HCT116 (cell line): ENCODE results near the gene CPT1B. TPM values are rescaled to one million over a fixed set of nuclear protein-coding genes. Genes with fewer than 3 reads are reported as not detected.

ENCODE experiments used
- ATAC-seq: fragments of 200-7000 bp; cut with Tn5 transposase; 2 replicates; pipeline ENCODE4 v1.9.1; 2020; ENCODE audit warnings: mild to moderate bottlenecking, moderate library complexity
- BruUV-seq: library from RNA; stranded (reverse); fragments of 400-500 nt; replicated peaks from 2 replicates; lab custom pipeline; 2021; lab: Mats Ljungman, UMichigan
- CTCF ChIA-PET: fragments of 300-600 bp; sonication (Branson Sonifier 250); formaldehyde crosslinking; loops from one replicate; lab custom pipeline; 2021; ENCODE audit warnings: antibody characterized with exemption; lab: Charles Lee
- POLR2A ChIA-PET: fragments of 300-600, 350-600 bp; sonication (Branson Sonifier 250); formaldehyde crosslinking; loops from one replicate; lab custom pipeline; 2021; ENCODE audit warnings: antibody characterized with exemption; lab: Charles Lee
- RAD21 ChIA-PET, 2 experiments: fragments of 300-600 bp; sonication (Branson Sonifier 250); formaldehyde crosslinking; loops; one replicate each; lab custom pipeline; 2023; ENCODE audit warnings: low total read pairs in 2 of 2; ENCODE audit not compliant: uncharacterized antibody in 2 of 2, unreplicated experiment in 2 of 2, low non-redundant PET in 1 of 2; lab: Charles Lee
- DNase-seq: peaks from one replicate; pipeline ENCODE4 v3.0.0-alpha.2; 2010; ENCODE audit warnings: low read depth, low spot score
- H2AFZ ChIP-seq: fragments of 200-600 bp; shearing (Covaris generic), sonication (generic); 2 replicates; pipeline ENCODE4 v1.6.1; 2017; ENCODE audit warnings: low read depth, mixed run types, mixed read lengths, antibody characterized with exemption, low read length; ENCODE audit not compliant: poor library complexity, severe bottlenecking
- H3K27ac ChIP-seq: 2 replicates; pipeline ENCODE4 v1.5.1; 2012; ENCODE audit warnings: low read depth, low read length
- H3K27me3 ChIP-seq: fragments of 200-600 bp; sonication (generic); 2 replicates; pipeline ENCODE4 v1.6.1; 2016; ENCODE audit warnings: mixed run types, low read length, mixed read lengths; ENCODE audit not compliant: insufficient read depth
- H3K36me3 ChIP-seq, 2 experiments: fragments of 200-500 bp in 1 of 2; fragments of 200-600 bp in 1 of 2; sonication (Bioruptor generic) in 1 of 2; sonication (generic) in 1 of 2; 2 replicates each; pipeline versions ENCODE4 v1.5.1 to v1.6.1; 2014 to 2016; ENCODE audit warnings: low read length in 2 of 2, inconsistent platforms in 1 of 2, mixed read lengths in 1 of 2, mixed run types in 1 of 2; ENCODE audit not compliant: insufficient read depth in 2 of 2, control insufficient read depth in 1 of 2
- H3K4me1 ChIP-seq, 2 experiments: fragments of 200-600 bp in 1 of 2; sonication (generic) in 1 of 2; 2 replicates each; pipeline versions ENCODE4 v1.5.1 to v1.6.1; 2012 to 2017; ENCODE audit warnings: low read length in 2 of 2, inconsistent platforms in 1 of 2, mild to moderate bottlenecking in 1 of 2, mixed read lengths in 1 of 2, mixed run types in 1 of 2, moderate library complexity in 1 of 2; ENCODE audit not compliant: insufficient read depth in 2 of 2, control insufficient read depth in 1 of 2
- H3K4me2 ChIP-seq: fragments of 200-600 bp; sonication (generic); 2 replicates; pipeline ENCODE4 v1.6.1; 2017; ENCODE audit warnings: mixed run types, low read length, mixed read lengths
- H3K4me3 ChIP-seq, 2 experiments: fragments of 200-600 bp in 1 of 2; sonication (generic) in 1 of 2; replicated peaks in 1 of 2; 2 replicates each; pipeline ENCODE4 v1.5.1; 2011 to 2016; ENCODE audit warnings: low read length in 2 of 2, control low read depth in 1 of 2, low read depth in 1 of 2, mild to moderate bottlenecking in 1 of 2, mixed read lengths in 1 of 2, mixed run types in 1 of 2
- H3K79me2 ChIP-seq: fragments of 200-600 bp; sonication (generic); 2 replicates; pipeline ENCODE4 v1.6.1; 2017; ENCODE audit warnings: mild to moderate bottlenecking, mixed run types, low read length, moderate library complexity, mixed read lengths; ENCODE audit not compliant: insufficient read depth
- H3K9ac ChIP-seq: fragments of 200-600 bp; sonication (generic); 2 replicates; pipeline ENCODE4 v1.6.1; 2016; ENCODE audit warnings: low read length, mixed read lengths
- H3K9me2 ChIP-seq: fragments of 200-600 bp; sonication (generic), shearing (Covaris generic); 2 replicates; pipeline ENCODE4 v1.6.1; 2017; ENCODE audit warnings: mixed run types, mild to moderate bottlenecking, moderate library complexity; ENCODE audit not compliant: insufficient read depth
- H3K9me3 ChIP-seq, 2 experiments: fragments of 200-500 bp in 1 of 2; fragments of 200-600 bp in 1 of 2; sonication (Bioruptor generic) in 1 of 2; sonication (generic) in 1 of 2; 2 replicates each; pipeline ENCODE4 v1.6.1; 2014 to 2017; ENCODE audit warnings: low read length in 2 of 2, mixed read lengths in 2 of 2, inconsistent platforms in 1 of 2, low read depth in 1 of 2, mild to moderate bottlenecking in 1 of 2, mixed run types in 1 of 2, moderate library complexity in 1 of 2; ENCODE audit not compliant: control insufficient read depth in 1 of 2, insufficient read depth in 1 of 2
- H4K20me1 ChIP-seq: fragments of 200-600 bp; sonication (generic), shearing (Covaris generic); 2 replicates; pipeline ENCODE4 v1.6.1; 2017; ENCODE audit warnings: mixed run types, mild to moderate bottlenecking, moderate library complexity; ENCODE audit not compliant: insufficient read depth
- ELF1 ChIP-seq: IDR thresholded peaks from 2 replicates; pipeline ENCODE4 v1.6.1; 2012; ENCODE audit warnings: low read depth, borderline replicate concordance
- EZH2 ChIP-seq: fragments of 200-600 bp; sonication (generic); IDR thresholded peaks from 2 replicates; pipeline ENCODE4 v1.6.1; 2017; ENCODE audit warnings: antibody characterized with exemption, mixed run types
- EZH2phosphoT487 ChIP-seq: fragments of 200-600 bp; IDR thresholded peaks from 2 replicates; pipeline ENCODE4 v1.6.1; 2018; ENCODE audit warnings: antibody characterized with exemption, borderline replicate concordance
- FOSL1 ChIP-seq: IDR thresholded peaks from 2 replicates; pipeline ENCODE4 v1.6.1; 2012; ENCODE audit warnings: low read depth
- JUND ChIP-seq: IDR thresholded peaks from 2 replicates; pipeline ENCODE4 v1.6.1; 2012
- RAD21 ChIP-seq: IDR thresholded peaks from 2 replicates; pipeline ENCODE4 v1.6.1; 2012; ENCODE audit warnings: low read depth, mild to moderate bottlenecking
- SP1 ChIP-seq: IDR thresholded peaks from 2 replicates; pipeline ENCODE4 v1.6.1; 2012; ENCODE audit warnings: low read depth
- TCF7L2 ChIP-seq: IDR thresholded peaks from 2 replicates; pipeline ENCODE4 v1.7.0; 2011; ENCODE audit warnings: borderline replicate concordance, inconsistent platforms; ENCODE audit not compliant: insufficient read depth, insufficient read length; ENCODE audit errors: extremely low read depth
- YY1 ChIP-seq: IDR thresholded peaks from 2 replicates; pipeline ENCODE4 v1.6.1; 2011; ENCODE audit warnings: low read length, low read depth, moderate library complexity, mild to moderate bottlenecking; ENCODE audit not compliant: insufficient replicate concordance; ENCODE audit errors: extremely low read depth
- ZFX ChIP-seq: fragments of 450-650 bp; IDR thresholded peaks from 2 replicates; pipeline ENCODE4 v1.6.1; 2017
- ZNF274 ChIP-seq: fragments of 200-500 bp; sonication (Bioruptor generic); IDR thresholded peaks from 2 replicates; pipeline ENCODE4 v1.6.1; 2014; ENCODE audit warnings: mild to moderate bottlenecking, low read depth, low read length, inconsistent platforms
- intact Hi-C: fragments of 100-400 bp; cut with micrococcal nuclease; formaldehyde crosslinking; loops from 2 replicates; pipeline ENCODE4 v1.10.0; 2022
- total RNA-seq: library from RNA; stranded (reverse); gene quantifications from one replicate; pipeline ENCODE4 v1.2.1, GENCODE V29; 2021; ENCODE audit not compliant: unreplicated experiment
- TF ChIP-seq, protein P1 (sequence below), 3 experiments: fragments of 200-600 bp in 1 of 3; sonication (generic) in 1 of 3; IDR thresholded peaks in 2 of 3; conservative IDR thresholded peaks in 1 of 3; 2 replicates each; pipeline ENCODE4 v1.5.1; 2012 to 2017; ENCODE audit warnings: low read depth in 2 of 3, low read length in 2 of 3, antibody characterized with exemption in 1 of 3, borderline replicate concordance in 1 of 3, control low read depth in 1 of 3, mild to moderate bottlenecking in 1 of 3, mixed read lengths in 1 of 3, mixed run types in 1 of 3, moderate library complexity in 1 of 3; ENCODE audit not compliant: insufficient read depth in 1 of 3
- TF ChIP-seq, protein P2 (sequence below): IDR thresholded peaks from 2 replicates; pipeline ENCODE4 v1.6.1; 2011; ENCODE audit warnings: mild to moderate bottlenecking, low read length, moderate library complexity; ENCODE audit not compliant: insufficient replicate concordance; ENCODE audit errors: extremely low read depth
- TF ChIP-seq, protein P3 (sequence below): IDR thresholded peaks from 2 replicates; pipeline ENCODE4 v1.6.1; 2012

Gene CPT1B
- total RNA-seq, 1 experiment from 2014 or later, result 35.1 TPM

DNA sequence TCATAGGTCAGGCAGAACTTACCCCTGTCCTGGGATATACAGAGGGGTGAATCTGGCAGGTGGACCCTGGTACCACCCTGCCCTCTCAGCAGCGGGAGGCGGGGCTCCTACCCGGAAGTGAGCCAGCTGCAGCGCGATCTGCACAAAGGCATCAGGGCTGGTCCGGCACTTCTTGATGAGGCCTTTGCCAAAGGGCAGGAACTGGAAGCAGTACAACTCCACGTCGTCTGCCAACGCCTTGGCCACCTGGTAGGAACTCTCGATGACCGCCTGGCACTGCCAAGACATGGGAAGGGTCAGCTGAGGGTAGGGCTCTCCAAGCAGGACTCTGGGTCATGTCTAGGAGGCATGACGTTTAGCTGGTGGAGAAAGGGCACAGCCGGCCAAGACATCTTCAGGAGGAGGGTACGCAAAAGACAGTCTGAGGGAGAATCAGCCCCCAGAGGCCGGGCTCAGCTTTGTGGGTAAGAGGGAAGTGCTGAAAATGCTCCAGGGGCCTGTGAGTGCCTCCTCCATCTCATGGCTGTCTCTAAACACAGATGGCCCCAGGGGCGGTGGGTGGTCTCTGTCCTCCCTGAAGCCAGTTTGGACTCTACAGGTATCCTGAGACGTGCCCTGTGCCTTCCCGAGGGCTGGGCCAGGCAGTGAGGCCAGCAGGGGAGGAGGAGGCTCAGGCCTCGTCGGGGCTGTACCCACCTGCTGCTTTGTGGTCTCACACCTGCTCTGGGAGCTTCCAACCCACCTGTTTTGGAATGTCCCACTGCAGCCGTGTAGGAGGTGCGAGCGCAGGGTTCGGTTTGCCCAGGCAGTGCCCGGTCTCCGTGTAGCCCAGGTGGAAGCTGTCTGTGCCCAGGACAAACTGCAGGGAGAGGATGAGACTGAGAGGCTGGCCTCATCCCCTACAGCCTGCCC is 6.7 kb downstream of the CPT1B start:
- H3K9ac ChIP-seq, result no peak overlapping the region
- H4K20me1 ChIP-seq, result no peaks in the 10 kb centered on the region
- no TSS peak for BruUV-seq
- peaks cover 0 to 5% of the 10 kb centered on the region in 2 experiments; a peak in 1 of 4 replicates for H3K36me3 ChIP-seq
- no peak overlapping the region for H3K27ac ChIP-seq
- no peaks in the 10 kb centered on the region for H3K9me2 ChIP-seq
- no peaks in the 10 kb centered on the region for H3K9me3 ChIP-seq
- no peaks in the 10 kb centered on the region; a peak in 1 of 4 replicates for H3K4me1 ChIP-seq
- TF ChIP-seq, protein P1, sequence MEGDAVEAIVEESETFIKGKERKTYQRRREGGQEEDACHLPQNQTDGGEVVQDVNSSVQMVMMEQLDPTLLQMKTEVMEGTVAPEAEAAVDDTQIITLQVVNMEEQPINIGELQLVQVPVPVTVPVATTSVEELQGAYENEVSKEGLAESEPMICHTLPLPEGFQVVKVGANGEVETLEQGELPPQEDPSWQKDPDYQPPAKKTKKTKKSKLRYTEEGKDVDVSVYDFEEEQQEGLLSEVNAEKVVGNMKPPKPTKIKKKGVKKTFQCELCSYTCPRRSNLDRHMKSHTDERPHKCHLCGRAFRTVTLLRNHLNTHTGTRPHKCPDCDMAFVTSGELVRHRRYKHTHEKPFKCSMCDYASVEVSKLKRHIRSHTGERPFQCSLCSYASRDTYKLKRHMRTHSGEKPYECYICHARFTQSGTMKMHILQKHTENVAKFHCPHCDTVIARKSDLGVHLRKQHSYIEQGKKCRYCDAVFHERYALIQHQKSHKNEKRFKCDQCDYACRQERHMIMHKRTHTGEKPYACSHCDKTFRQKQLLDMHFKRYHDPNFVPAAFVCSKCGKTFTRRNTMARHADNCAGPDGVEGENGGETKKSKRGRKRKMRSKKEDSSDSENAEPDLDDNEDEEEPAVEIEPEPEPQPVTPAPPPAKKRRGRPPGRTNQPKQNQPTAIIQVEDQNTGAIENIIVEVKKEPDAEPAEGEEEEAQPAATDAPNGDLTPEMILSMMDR (IDR thresholded peaks at IDR 0.05 in 2 of 3, conservative IDR thresholded peaks at IDR 0.05 in 1 of 3; ENCODE audit: borderline replicate concordance in 1 of 3, insufficient read depth in 1 of 3, low read depth in 2 of 3, low read length in 2 of 3), result no peak
- TF ChIP-seq EZH2phosphoT487, result no peak
- no peak for TF ChIP-seq ZFX
- TF ChIP-seq ELF1, result no peak
- no peak for TF ChIP-seq TCF7L2
- TF ChIP-seq SP1, result no peak
- TF ChIP-seq EZH2, result no peak
- TF ChIP-seq, protein P2, sequence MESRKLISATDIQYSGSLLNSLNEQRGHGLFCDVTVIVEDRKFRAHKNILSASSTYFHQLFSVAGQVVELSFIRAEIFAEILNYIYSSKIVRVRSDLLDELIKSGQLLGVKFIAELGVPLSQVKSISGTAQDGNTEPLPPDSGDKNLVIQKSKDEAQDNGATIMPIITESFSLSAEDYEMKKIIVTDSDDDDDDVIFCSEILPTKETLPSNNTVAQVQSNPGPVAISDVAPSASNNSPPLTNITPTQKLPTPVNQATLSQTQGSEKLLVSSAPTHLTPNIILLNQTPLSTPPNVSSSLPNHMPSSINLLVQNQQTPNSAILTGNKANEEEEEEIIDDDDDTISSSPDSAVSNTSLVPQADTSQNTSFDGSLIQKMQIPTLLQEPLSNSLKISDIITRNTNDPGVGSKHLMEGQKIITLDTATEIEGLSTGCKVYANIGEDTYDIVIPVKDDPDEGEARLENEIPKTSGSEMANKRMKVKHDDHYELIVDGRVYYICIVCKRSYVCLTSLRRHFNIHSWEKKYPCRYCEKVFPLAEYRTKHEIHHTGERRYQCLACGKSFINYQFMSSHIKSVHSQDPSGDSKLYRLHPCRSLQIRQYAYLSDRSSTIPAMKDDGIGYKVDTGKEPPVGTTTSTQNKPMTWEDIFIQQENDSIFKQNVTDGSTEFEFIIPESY, result no peak
- TF ChIP-seq, protein P3, sequence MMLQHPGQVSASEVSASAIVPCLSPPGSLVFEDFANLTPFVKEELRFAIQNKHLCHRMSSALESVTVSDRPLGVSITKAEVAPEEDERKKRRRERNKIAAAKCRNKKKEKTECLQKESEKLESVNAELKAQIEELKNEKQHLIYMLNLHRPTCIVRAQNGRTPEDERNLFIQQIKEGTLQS, result no peak
- no peak for TF ChIP-seq YY1
- TF ChIP-seq RAD21, result no peak
- TF ChIP-seq ZNF274, result no peak
- TF ChIP-seq FOSL1, result no peak
- TF ChIP-seq JUND, result no peak
- ATAC-seq (no peak), DNase-seq (no peak)
- no peaks in the 10 kb centered on the region for H3K79me2 ChIP-seq
- H3K27me3 ChIP-seq, result no peaks in the 10 kb centered on the region
- intact Hi-C loops, result no loop called here
- POLR2A ChIA-PET, result no interaction called here
- RAD21 ChIA-PET, result no interaction called here
- no peak overlapping the region for H2AFZ ChIP-seq
- CTCF ChIA-PET, result interaction anchor here (1.2 kb wide), 1 partner anchor 9 kb away, joined by 9 read pairs; the partner anchor contains the start of gene SYCE3
- no peak overlapping the region for H3K4me3 ChIP-seq
- no peak overlapping the region for H3K4me2 ChIP-seq
